ENCODE data around the gene PLEKHA8. TPM values are rescaled to one million over a fixed set of nuclear protein-coding genes. Genes with fewer than 3 reads are reported as not detected.

Gene PLEKHA8
- total RNA-seq, 1 donor from 2014 or later, result 20.3 TPM

DNA sequence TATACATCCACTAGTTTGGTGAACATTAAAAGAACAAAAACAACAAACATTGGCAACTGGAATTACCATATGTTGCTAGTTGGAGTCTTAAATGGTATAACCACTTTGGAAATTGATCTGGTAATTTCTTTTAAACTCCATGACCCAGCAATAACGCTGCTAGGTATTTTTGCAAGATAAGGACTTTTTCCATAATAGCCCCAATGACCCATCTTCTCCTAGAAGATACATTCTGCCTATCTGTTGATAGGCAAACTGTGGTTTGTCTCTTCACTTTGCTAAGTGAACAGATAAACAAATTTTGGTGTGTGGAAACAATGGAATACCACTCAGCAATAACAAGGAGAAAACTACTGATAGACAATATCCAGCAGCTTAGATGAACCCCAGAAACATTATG, 75.9 kb downstream of the PLEKHA8 start:
- Mint-ChIP-seq H3K27me3 (ENCODE audit: low read depth) (no peaks in the 10 kb centered on the region), H3K9me3 (ENCODE audit: low read depth) (no peaks in the 10 kb centered on the region), H3K27ac (ENCODE audit: unreplicated experiment) (no peak overlapping the region), H3K36me3 (ENCODE audit: low read depth) (no peaks in the 10 kb centered on the region), H3K4me1 (ENCODE audit: low read depth) (peaks cover 2% of the 10 kb centered on the region), H3K4me3 (ENCODE audit: unreplicated experiment) (no peak overlapping the region)
- TF ChIP-seq CTCF (IDR thresholded peaks at IDR 0.05), result no peak
- DNase-seq (ENCODE audit: low spot score), result no peak

DNA sequence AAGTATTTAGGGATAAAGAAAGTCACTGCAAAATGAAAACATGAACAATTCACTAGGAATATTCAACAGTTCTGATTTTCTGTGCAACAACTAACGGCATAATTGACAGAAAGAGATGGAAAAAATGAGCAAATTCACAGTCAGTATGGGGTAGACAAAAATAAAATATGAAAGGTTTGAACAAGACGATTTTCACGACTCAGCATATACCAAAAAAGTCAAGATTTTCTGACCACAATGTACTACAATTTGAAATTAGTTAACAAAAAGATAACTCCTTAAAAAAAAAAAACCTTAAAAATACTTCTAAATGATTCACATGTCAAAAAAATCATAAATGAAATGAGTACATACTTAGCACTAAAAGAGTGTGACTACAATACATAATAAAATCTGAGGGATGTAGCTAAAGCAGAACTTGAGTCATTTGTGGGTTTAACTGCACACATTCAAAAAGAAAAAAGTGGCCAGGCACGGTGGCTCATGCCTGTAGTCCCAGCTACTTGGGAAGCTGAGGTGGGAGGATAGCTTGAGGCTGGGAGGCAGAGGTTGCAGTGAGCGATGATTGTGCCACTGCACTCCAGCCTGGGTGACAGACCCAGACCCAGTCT, 84.0 kb downstream of the PLEKHA8 start:
- no peak for DNase-seq (ENCODE audit: low spot score)
- no peak for TF ChIP-seq CTCF (IDR thresholded peaks at IDR 0.05)
- Mint-ChIP-seq H3K27me3 (ENCODE audit: low read depth) (no peaks in the 10 kb centered on the region), H3K4me3 (ENCODE audit: unreplicated experiment) (no peak overlapping the region), H3K9me3 (ENCODE audit: low read depth) (peaks cover 13% of the 10 kb centered on the region), H3K36me3 (ENCODE audit: low read depth) (peaks cover 13% of the 10 kb centered on the region), H3K4me1 (ENCODE audit: low read depth) (peaks cover 8% of the 10 kb centered on the region), H3K27ac (ENCODE audit: unreplicated experiment) (no peak overlapping the region)

- Mint-ChIP-seq H3K27me3 (ENCODE audit: low read depth) (no peaks in the 10 kb centered on the region), H3K4me3 (ENCODE audit: unreplicated experiment) (no peak overlapping the region)
Observed at GRCh38 chr7:30113144-30113543, 84.9 kb downstream of the PLEKHA8 start.

GRCh38 chr7:30114536-30115238, 86.5 kb downstream of the PLEKHA8 start:
- no peak for TF ChIP-seq CTCF (IDR thresholded peaks at IDR 0.05)
- peaks cover 13% of the 10 kb centered on the region for H3K36me3 Mint-ChIP-seq (ENCODE audit: low read depth)
- H3K9me3 Mint-ChIP-seq (ENCODE audit: low read depth), result peaks cover 13% of the 10 kb centered on the region
- H3K4me3 Mint-ChIP-seq (ENCODE audit: unreplicated experiment), result no peak overlapping the region
- H3K27me3 Mint-ChIP-seq (ENCODE audit: low read depth), result no peaks in the 10 kb centered on the region
- H3K27ac Mint-ChIP-seq (ENCODE audit: unreplicated experiment), result no peak overlapping the region
- peaks cover 11% of the 10 kb centered on the region for H3K4me1 Mint-ChIP-seq (ENCODE audit: low read depth)
- DNase-seq (ENCODE audit: low spot score), result no peak

More at GRCh38 chr7:30113144-30113543, 84.9 kb downstream of the PLEKHA8 start:
- no peak for TF ChIP-seq CTCF (IDR thresholded peaks at IDR 0.05)
- no peak overlapping the region for H3K27ac Mint-ChIP-seq (ENCODE audit: unreplicated experiment)
- no peak for DNase-seq (ENCODE audit: low spot score)
- H3K9me3 Mint-ChIP-seq (ENCODE audit: low read depth), result peaks cover 13% of the 10 kb centered on the region
- H3K36me3 Mint-ChIP-seq (ENCODE audit: low read depth), result peaks cover 13% of the 10 kb centered on the region
- peaks cover 11% of the 10 kb centered on the region for H3K4me1 Mint-ChIP-seq (ENCODE audit: low read depth)

DNA sequence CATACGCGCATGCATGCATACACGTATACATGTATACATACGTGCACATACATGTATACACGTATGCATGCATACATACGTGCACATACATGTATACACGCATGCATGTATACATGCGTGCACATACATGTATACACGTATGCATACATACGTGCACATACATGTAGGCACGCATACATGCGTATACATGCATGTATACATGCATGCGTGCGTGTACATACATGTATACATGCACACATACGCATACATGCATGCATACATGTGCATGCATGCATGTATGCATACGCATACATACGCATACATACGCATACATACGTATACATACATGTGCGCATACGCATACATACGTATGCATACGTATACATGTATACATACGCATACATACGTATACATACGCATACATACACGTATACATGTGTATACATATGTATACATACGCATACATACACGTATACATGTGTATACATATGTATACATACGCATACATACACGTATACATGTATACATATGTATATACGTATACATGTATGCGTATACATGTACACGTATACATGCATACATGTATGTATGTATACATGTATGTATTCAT, 87.6 kb downstream of the PLEKHA8 start:
- H3K4me3 Mint-ChIP-seq (ENCODE audit: unreplicated experiment), result no peak overlapping the region
- peaks cover 10% of the 10 kb centered on the region for H3K9me3 Mint-ChIP-seq (ENCODE audit: low read depth)
- no peaks in the 10 kb centered on the region for H3K27me3 Mint-ChIP-seq (ENCODE audit: low read depth)
- H3K27ac Mint-ChIP-seq (ENCODE audit: unreplicated experiment), result no peak overlapping the region
- no peak for DNase-seq (ENCODE audit: low spot score)
- peaks cover 11% of the 10 kb centered on the region for H3K4me1 Mint-ChIP-seq (ENCODE audit: low read depth)
- peaks cover 11% of the 10 kb centered on the region for H3K36me3 Mint-ChIP-seq (ENCODE audit: low read depth)
- TF ChIP-seq CTCF (IDR thresholded peaks at IDR 0.05), result no peak

Data from chondrocyte (in vitro differentiated cells).